ENCODE measurements around the gene RUNDC3A.
"Not testable (repeated sequence)": the region's sequence is repeated elsewhere in the genome, so short reads cannot be mapped to it uniquely, and the experiment has no call there.

The RUNDC3A gene

GRCh38 chr17:44318077-44318892, 9.9 kb downstream of the RUNDC3A start:
- no peak for DNase-seq (ENCODE audit: low read depth in 1 of 2, low spot score in 1 of 2)

GRCh38 chr17:44320066-44320465, 11.7 kb downstream of the RUNDC3A start:
- no peak for DNase-seq (ENCODE audit: low read depth in 1 of 2, low spot score in 1 of 2)

- DNase-seq (ENCODE audit: low read depth in 1 of 2, low spot score in 1 of 2) = no peak
These were observed 13.1 kb downstream of the RUNDC3A start for GRCh38 chr17:44321246-44322120.

- no peak for DNase-seq (ENCODE audit: low read depth in 1 of 2, low spot score in 1 of 2)
These were observed 14.0 kb downstream of the RUNDC3A start for GRCh38 chr17:44322236-44322895.

DNA sequence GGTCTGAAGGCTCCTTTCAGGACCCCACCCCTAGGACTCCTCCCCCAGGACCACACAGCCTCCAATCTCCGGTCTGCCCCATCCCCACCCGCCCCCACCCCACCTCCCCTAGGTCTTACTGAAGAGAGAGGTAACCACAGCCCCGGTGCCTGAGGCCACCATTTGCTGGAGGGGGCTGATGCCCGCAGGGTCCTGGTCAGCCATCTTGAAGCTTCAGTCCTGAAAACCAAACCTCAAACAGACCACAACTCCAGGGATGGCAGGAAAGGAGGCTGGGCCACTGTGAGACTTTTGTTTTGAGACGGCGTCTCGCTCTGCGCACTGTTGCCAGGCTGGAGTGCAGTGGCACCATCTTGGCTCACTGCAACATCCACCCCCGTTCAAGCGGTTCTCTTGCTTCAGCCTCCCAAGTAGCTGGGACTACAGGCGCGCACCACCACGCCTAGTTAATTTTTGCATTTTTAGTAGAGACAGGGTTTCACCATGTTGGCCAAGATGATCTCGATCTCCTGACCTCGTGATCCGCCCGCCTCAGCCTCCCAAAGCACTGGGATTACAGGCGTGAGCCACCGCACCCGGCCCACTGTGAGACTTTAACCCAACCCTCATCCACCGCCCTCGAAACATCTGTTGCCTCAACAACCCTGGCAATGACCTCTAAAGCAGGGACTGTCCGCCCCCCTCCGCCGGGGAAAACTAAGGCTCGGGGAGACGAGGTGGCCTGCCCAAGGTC, 15.1 kb downstream of the RUNDC3A start:
- DNase-seq (ENCODE audit: low read depth in 1 of 2, low spot score in 1 of 2) = no peak

- no peak for DNase-seq (ENCODE audit: low read depth in 1 of 2, low spot score in 1 of 2)
These were observed 15.7 kb downstream of the RUNDC3A start for GRCh38 chr17:44324092-44324570.

GRCh38 chr17:44324571-44325275, 16.3 kb downstream of the RUNDC3A start, which contains the start of gene SLC25A39:
SLC25A39 (minus strand) TSS chr17:44324823; CDS start chr17:44323562, 1,261 bp downstream.
- DNase-seq (ENCODE audit: low read depth in 1 of 2, low spot score in 1 of 2) = peak; percentile 92 to 96

GRCh38 chr17:44326861-44327444, 18.6 kb downstream of the RUNDC3A start:
- peak; percentile 87 for DNase-seq (ENCODE audit: low read depth in 1 of 2, low spot score in 1 of 2)

GRCh38 chr17:44327715-44328449, 19.5 kb downstream of the RUNDC3A start:
- no peak for DNase-seq (ENCODE audit: low read depth in 1 of 2, low spot score in 1 of 2)

- not testable (repeated sequence) for DNase-seq (ENCODE audit: low read depth in 1 of 2, low spot score in 1 of 2)
These were observed 21.1 kb downstream of the RUNDC3A start for GRCh38 chr17:44329516-44329915.

GRCh38 chr17:44330263-44330662, 21.9 kb downstream of the RUNDC3A start:
- DNase-seq (ENCODE audit: low read depth in 1 of 2, low spot score in 1 of 2) = not testable (repeated sequence)

GRCh38 chr17:44331249-44331760, 22.9 kb downstream of the RUNDC3A start:
- DNase-seq (ENCODE audit: low read depth in 1 of 2, low spot score in 1 of 2) = peak; percentile 34 to 48

GRCh38 chr17:44333371-44333770, 25.0 kb downstream of the RUNDC3A start:
- DNase-seq (ENCODE audit: low read depth in 1 of 2, low spot score in 1 of 2) = no peak

- DNase-seq (ENCODE audit: low read depth in 1 of 2, low spot score in 1 of 2) = no peak
These were observed 25.9 kb downstream of the RUNDC3A start for GRCh38 chr17:44334315-44334714.

GRCh38 chr17:44334727-44335126, 26.3 kb downstream of the RUNDC3A start:
- no peak for DNase-seq (ENCODE audit: low read depth in 1 of 2, low spot score in 1 of 2)

GRCh38 chr17:44335564-44335963, 27.2 kb downstream of the RUNDC3A start:
- DNase-seq (ENCODE audit: low read depth in 1 of 2, low spot score in 1 of 2) = no peak

DNA sequence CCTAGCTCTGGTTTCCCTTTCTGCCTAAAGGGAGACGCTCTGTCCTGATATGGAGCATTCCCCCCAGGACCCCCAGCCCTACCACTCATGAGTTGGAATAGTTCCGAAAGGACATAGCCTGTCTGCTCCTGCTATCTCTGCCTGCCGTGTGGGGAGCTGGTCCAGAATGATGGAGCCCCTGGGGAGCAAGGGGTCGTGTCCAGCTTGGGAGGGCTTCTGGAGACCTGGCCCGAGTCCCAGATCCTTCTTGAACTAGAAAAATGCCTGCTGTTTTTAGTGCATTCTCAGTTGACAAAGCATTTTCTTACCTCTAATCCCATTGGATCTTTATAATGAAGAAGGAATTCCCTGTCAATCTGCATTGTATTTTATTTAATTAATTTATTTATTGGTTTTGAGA, 27.6 kb downstream of the RUNDC3A start:
- DNase-seq (ENCODE audit: low read depth in 1 of 2, low spot score in 1 of 2) = no peak

GRCh38 chr17:44338702-44339101, 30.3 kb downstream of the RUNDC3A start:
- DNase-seq (ENCODE audit: low read depth in 1 of 2, low spot score in 1 of 2) = no peak

- not testable (repeated sequence) for DNase-seq (ENCODE audit: low read depth in 1 of 2, low spot score in 1 of 2)
These were observed 32.2 kb downstream of the RUNDC3A start for GRCh38 chr17:44340553-44340952.

All from activated T-helper 1 cell treated with anti-CD3 and anti-CD28 coated beads, Interleukin-2, amount 50 U/mL, for 16 hours (primary cell).